GM10266 (cell line): ENCODE measurements around the gene ZNF544.
A peak's percentile ranks its signal among the peaks of the same experiment; 100 is the strongest.

ENCODE experiments used
- DNase-seq: peaks from one replicate; pipeline ENCODE4 v3.0.0; 2012; ENCODE audit errors: extremely low spot score
- CTCF ChIP-seq: IDR thresholded peaks from 2 replicates; pipeline ENCODE4 v1.5.1; 2012; ENCODE audit warnings: mild to moderate bottlenecking, low read depth; ENCODE audit not compliant: control insufficient read depth, insufficient read depth; ENCODE audit errors: missing control alignments

The ZNF544 gene

GRCh38 chr19:58228585-58229254 is at the start of gene ZNF544:
Gene ZNF544 (plus strand): TSS chr19:58228914. CDS start chr19:58244024, 15,110 bp downstream.
- DNase-seq, result peak; percentile 86
- no peak for TF ChIP-seq CTCF

GRCh38 chr19:58181902-58182576 is 46.7 kb upstream of the ZNF544 start:
- no peak for DNase-seq
- peak; percentile 59 for TF ChIP-seq CTCF

GRCh38 chr19:58182577-58182988 is 46.1 kb upstream of the ZNF544 start:
- TF ChIP-seq CTCF, result no peak
- peak; percentile 94 for DNase-seq

GRCh38 chr19:58182989-58183816 is 45.5 kb upstream of the ZNF544 start, which contains the start of gene ZNF274:
Gene ZNF274 (plus strand): TSS chr19:58183061. CDS start chr19:58183966, 905 bp downstream.
- peak; percentile 96 for DNase-seq
- no peak for TF ChIP-seq CTCF

- no peak for TF ChIP-seq CTCF
- no peak for DNase-seq
Measured at GRCh38 chr19:58183817-58184215, 44.9 kb upstream of the ZNF544 start.

- no peak for DNase-seq
Measured at GRCh38 chr19:58196901-58197616, 31.7 kb upstream of the ZNF544 start.

More at GRCh38 chr19:58196901-58197616, 31.7 kb upstream of the ZNF544 start:
- TF ChIP-seq CTCF, result no peak
